H1 (cell line): ENCODE data around the gene POU2F1.

ENCODE experiments used
- POLR2A ChIP-seq, 2 experiments: IDR thresholded peaks; 1 replicate in 1 of 2; 2 replicates in 1 of 2; pipeline ENCODE4 v1.6.1; 2011; ENCODE audit warnings: low read depth in 2 of 2, low read length in 2 of 2, mild to moderate bottlenecking in 2 of 2; ENCODE audit errors: control extremely low read depth in 1 of 2
- SP1 ChIP-seq: IDR thresholded peaks from 2 replicates; pipeline ENCODE4 v1.6.1; 2011; ENCODE audit warnings: low read depth, low read length

DNA sequence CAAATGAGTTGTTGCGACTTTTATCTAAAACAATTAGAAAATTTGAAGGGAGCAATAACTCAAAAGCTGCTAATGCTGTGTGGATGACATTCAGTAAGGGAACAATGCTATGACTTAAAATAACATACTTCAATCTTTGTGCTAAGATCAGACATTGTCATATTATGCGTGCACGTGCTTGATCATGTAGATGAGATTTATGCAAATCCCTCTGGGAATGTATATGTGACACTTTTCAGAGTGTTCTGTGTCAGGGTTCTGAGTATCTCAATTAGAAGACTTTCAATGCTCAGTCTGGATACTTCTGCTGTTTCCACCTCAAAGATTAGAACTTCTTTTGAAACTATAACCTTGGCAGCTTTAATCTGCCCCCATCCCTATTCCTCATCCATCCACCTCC is 18.6 kb upstream of the POU2F1 start:
- TF ChIP-seq SP1 (no peak), POLR2A (IDR thresholded peaks at IDR 0.05; ENCODE audit: control extremely low read depth in 1 of 2, low read depth in 2 of 2, low read length in 2 of 2) (no peak)
